ENCODE results near the gene LMF1. TPM values are rescaled to one million over a fixed set of nuclear protein-coding genes. Genes with fewer than 3 reads are reported as not detected.

Gene LMF1
- total and polyA plus RNA-seq, 2 of the 8 experiments (the other 6 are each of a cell fraction or from before 2014, with no cell fraction given): 3.5 to 9.1 TPM

- CTCF ChIA-PET (ENCODE audit: partially characterized antibody): interaction anchor here (0.7 to 0.8 kb wide), 2 partner anchors 21 to 121 kb away, joined by 3 to 4 read pairs; no protein-coding TSS in a partner anchor
- peak in 1 of 2 experiments; percentile 32; a peak in 1 of 3 replicates for TF ChIP-seq POLR2A (IDR thresholded peaks at IDR 0.05; ENCODE audit: control extremely low read depth in 1 of 2, low read depth in 2 of 2, low read length in 2 of 2)
- no peak for TF ChIP-seq CBX5 (IDR thresholded peaks at IDR 0.05; ENCODE audit: low read depth, low read length)
Observed at GRCh38 chr16:807347-808084, 163.3 kb downstream of the LMF1 start.

More at GRCh38 chr16:807347-808084, 163.3 kb downstream of the LMF1 start:
- no peak overlapping the region for H3K14ac ChIP-seq (ENCODE audit: insufficient read length)
- H4K91ac ChIP-seq (replicated peaks; ENCODE audit: insufficient read length, low read length): no peak overlapping the region
- H3K23me2 ChIP-seq (ENCODE audit: low read depth, low read length): no peaks in the 10 kb centered on the region; the same call in 1 of the 2 replicates
- no peak overlapping the region for H3K23ac ChIP-seq (ENCODE audit: insufficient read length)
- peaks cover 0 to 4% (median 2%) of the 10 kb centered on the region in 4 experiments; a peak in 6 of 7 replicates for H3K4me1 ChIP-seq (replicated peaks in 1 of 4; ENCODE audit: control insufficient read depth in 3 of 4, insufficient read depth in 4 of 4, low read length in 3 of 4)
- H3K4me3 ChIP-seq (ENCODE audit: extremely low read depth in 1 of 4, insufficient read depth in 2 of 4, low read depth in 3 of 4, low read length in 4 of 4): peak overlapping the region; percentile 65 to 79 (median 76)
- H3K9me3 ChIP-seq (ENCODE audit: insufficient read depth in 2 of 2, low read depth in 1 of 2, low read length in 1 of 2): no peaks in the 10 kb centered on the region
- H3K9ac ChIP-seq (replicated peaks in 1 of 4; ENCODE audit: extremely low read depth in 1 of 4, low read depth in 3 of 4, low read length in 3 of 4): peak overlapping the region; percentile 69 to 73 (median 72)
- no peak overlapping the region for H2BK120ac ChIP-seq (replicated peaks; ENCODE audit: low read depth, low read length)
- H2BK5ac ChIP-seq (ENCODE audit: low read depth, low read length): no peak overlapping the region
- peak overlapping the region; percentile 65 for H3K4ac ChIP-seq (replicated peaks; ENCODE audit: insufficient read length, low read depth, low read length)
- H3K18ac ChIP-seq (ENCODE audit: extremely low read depth, low read length): no peak overlapping the region
- H2AK5ac ChIP-seq (ENCODE audit: low read depth, low read length): no peak overlapping the region
- H2BK15ac ChIP-seq (ENCODE audit: low read length): no peak overlapping the region
- 0 out of 2 replicates have a peak overlapping the region, but pooled peaks have one; percentile 14 for H2AFZ ChIP-seq (ENCODE audit: low read length)
- H2BK20ac ChIP-seq (ENCODE audit: low read length): no peak overlapping the region
- no peak overlapping the region for H3K56ac ChIP-seq (replicated peaks; ENCODE audit: insufficient read length, low read depth, low read length)
- WGBS, 2 experiments (ENCODE audit: extremely low coverage in 1 of 2, insufficient coverage in 1 of 2, insufficient read length in 1 of 2, insufficient replicate concordance in 2 of 2, low coverage in 1 of 2, low lambda C conversion rate in 2 of 2, missing lambda C conversion rate in 1 of 2): 1% methylated on average over 66 of the region's 80 CpGs; no CpG with 5 or more reads in 1 of the 2 experiments
- peak overlapping the region; percentile 70 to 75 for H3K4me2 ChIP-seq (ENCODE audit: insufficient read depth in 1 of 2, low read depth in 2 of 2, low read length in 2 of 2)
- H4K8ac ChIP-seq (ENCODE audit: extremely low read depth, insufficient read depth, low read length): peak overlapping the region; percentile 93
- peak; percentile 76 to 89 for DNase-seq (ENCODE audit: low read depth in 1 of 2, low spot score in 2 of 2)
- H3K27ac ChIP-seq (ENCODE audit: low read depth, low read length): peak overlapping the region; percentile 56; the same call in 1 of the 2 replicates
- H3K36me3 ChIP-seq (ENCODE audit: control insufficient read depth in 2 of 4, insufficient read depth in 4 of 4, low read length in 3 of 4): no peaks in the 10 kb centered on the region
- POLR2A ChIA-PET (ENCODE audit: partially characterized antibody): interaction anchor here (0.6 to 1.5 kb wide), 4 partner anchors 12 to 240 kb away, joined by 3 to 6 read pairs (median 4); partner anchors contain the start of gene ANTKMT
- H3K27me3 ChIP-seq (replicated peaks in 1 of 4; ENCODE audit: control insufficient read depth in 3 of 4, extremely low read depth in 1 of 4, insufficient read depth in 3 of 4, low read length in 3 of 4): peaks cover under 1 to 27% (median 19%) of the 10 kb centered on the region in 4 experiments
- peak; percentile 57 for FAIRE-seq
- peaks cover 0 to 6% of the 10 kb centered on the region in 2 experiments for H4K20me1 ChIP-seq (replicated peaks in 1 of 2; ENCODE audit: control insufficient read depth in 1 of 2, insufficient read depth in 2 of 2, low read length in 2 of 2)
- peak overlapping the region; percentile 68 for H4K5ac ChIP-seq (ENCODE audit: insufficient read length, low read depth, low read length)
- H2BK12ac ChIP-seq (ENCODE audit: low read depth, low read length): no peak overlapping the region
- H3K79me2 ChIP-seq (ENCODE audit: control insufficient read depth in 1 of 2, insufficient read depth in 2 of 2, low read length in 2 of 2): peaks cover 0 to 5% of the 10 kb centered on the region in 2 experiments; a peak in 1 of 4 replicates
- H3K79me1 ChIP-seq (ENCODE audit: low read depth, low read length): no peaks in the 10 kb centered on the region

Measured in H1 (cell line).